ENCODE data around the gene BCKDHA.
"Not testable (repeated sequence)": the region's sequence is repeated elsewhere in the genome, so short reads cannot be mapped to it uniquely, and the experiment has no call there.

BCKDHA gene

GRCh38 chr19:41405776-41406175 is 8.2 kb downstream of the BCKDHA start:
- no peak for DNase-seq (ENCODE audit: low spot score)

- DNase-seq (ENCODE audit: low spot score): no peak
These were observed 9.7 kb downstream of the BCKDHA start for GRCh38 chr19:41407271-41407670.

GRCh38 chr19:41408256-41408655 is 10.6 kb downstream of the BCKDHA start:
- no peak for DNase-seq (ENCODE audit: low spot score)

- not testable (repeated sequence) for DNase-seq (ENCODE audit: low spot score)
These were observed 11.2 kb downstream of the BCKDHA start for GRCh38 chr19:41408846-41409245.

GRCh38 chr19:41409288-41409687 is 11.7 kb downstream of the BCKDHA start:
- DNase-seq (ENCODE audit: low spot score): no peak

- no peak for DNase-seq (ENCODE audit: low spot score)
These were observed 12.9 kb downstream of the BCKDHA start for GRCh38 chr19:41410336-41411054.

GRCh38 chr19:41411100-41411967 is 13.7 kb downstream of the BCKDHA start:
- DNase-seq (ENCODE audit: low spot score): no peak

GRCh38 chr19:41411968-41412265 is 14.3 kb downstream of the BCKDHA start:
- no peak for DNase-seq (ENCODE audit: low spot score)

- no peak for DNase-seq (ENCODE audit: low spot score)
These were observed 15.3 kb downstream of the BCKDHA start for GRCh38 chr19:41412953-41413352.

- no peak for DNase-seq (ENCODE audit: low spot score)
These were observed 16.3 kb downstream of the BCKDHA start for GRCh38 chr19:41413947-41414346.

GRCh38 chr19:41414461-41414860 is 16.8 kb downstream of the BCKDHA start:
- no peak for DNase-seq (ENCODE audit: low spot score)

GRCh38 chr19:41415154-41415571 is 17.5 kb downstream of the BCKDHA start:
- DNase-seq (ENCODE audit: low spot score): no peak

- DNase-seq (ENCODE audit: low spot score): no peak
These were observed 18.6 kb downstream of the BCKDHA start for GRCh38 chr19:41416194-41416674.

GRCh38 chr19:41420101-41420880 is 22.7 kb downstream of the BCKDHA start:
- DNase-seq (ENCODE audit: low spot score): no peak

GRCh38 chr19:41421314-41421713 is 23.7 kb downstream of the BCKDHA start:
- no peak for DNase-seq (ENCODE audit: low spot score)

GRCh38 chr19:41421973-41422372 is 24.4 kb downstream of the BCKDHA start:
- DNase-seq (ENCODE audit: low spot score): no peak

- DNase-seq (ENCODE audit: low spot score): no peak
These were observed 24.8 kb downstream of the BCKDHA start for GRCh38 chr19:41422456-41422855.

GRCh38 chr19:41422955-41423354 is 25.3 kb downstream of the BCKDHA start:
- no peak for DNase-seq (ENCODE audit: low spot score)

- no peak for DNase-seq (ENCODE audit: low spot score)
These were observed 26.9 kb downstream of the BCKDHA start for GRCh38 chr19:41424335-41425173.

- no peak for DNase-seq (ENCODE audit: low spot score)
These were observed 27.8 kb downstream of the BCKDHA start for GRCh38 chr19:41425174-41426115.

Measured in hematopoietic multipotent progenitor cell treated with erythropoietin and hydrocortisone succinate and interleukin-3 and kit ligand, for 15 days (in vitro differentiated cells).